ENCODE data around the gene LSAMP.

Gene LSAMP

DNA sequence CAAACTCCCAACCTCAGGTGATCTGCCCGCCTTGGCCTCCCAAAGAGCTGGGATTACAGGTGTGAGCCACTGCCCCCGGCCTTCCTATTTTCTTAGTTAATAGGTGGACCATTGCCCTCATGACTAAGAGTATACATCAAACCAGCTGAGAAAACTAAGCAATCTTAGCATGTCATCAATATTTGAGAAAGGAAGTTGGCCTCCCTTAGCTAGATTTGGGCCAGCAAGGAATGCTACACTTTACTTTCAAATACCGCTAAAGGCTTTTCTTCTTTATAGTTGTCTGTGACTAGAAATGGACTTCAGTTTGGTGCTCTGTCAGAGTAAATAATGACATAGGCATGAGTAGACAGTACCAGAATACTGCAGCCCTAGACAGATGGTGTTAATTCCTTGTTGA is 622.7 kb downstream of the LSAMP start:
- Histone ChIP-seq H3K4me1 (ENCODE audit: control insufficient read depth, insufficient read depth, low read length) (peaks cover 5% of the 10 kb centered on the region), H3K4me3 (ENCODE audit: low read length) (no peak overlapping the region), H3K9ac (ENCODE audit: low read length) (no peak overlapping the region), H3K27me3 (ENCODE audit: control insufficient read depth, insufficient read depth, low read length) (no peaks in the 10 kb centered on the region), H3K9me3 (ENCODE audit: control insufficient read depth, low read length) (no peaks in the 10 kb centered on the region), H3K36me3 (ENCODE audit: control insufficient read depth, insufficient read depth, low read length) (no peaks in the 10 kb centered on the region)

DNA sequence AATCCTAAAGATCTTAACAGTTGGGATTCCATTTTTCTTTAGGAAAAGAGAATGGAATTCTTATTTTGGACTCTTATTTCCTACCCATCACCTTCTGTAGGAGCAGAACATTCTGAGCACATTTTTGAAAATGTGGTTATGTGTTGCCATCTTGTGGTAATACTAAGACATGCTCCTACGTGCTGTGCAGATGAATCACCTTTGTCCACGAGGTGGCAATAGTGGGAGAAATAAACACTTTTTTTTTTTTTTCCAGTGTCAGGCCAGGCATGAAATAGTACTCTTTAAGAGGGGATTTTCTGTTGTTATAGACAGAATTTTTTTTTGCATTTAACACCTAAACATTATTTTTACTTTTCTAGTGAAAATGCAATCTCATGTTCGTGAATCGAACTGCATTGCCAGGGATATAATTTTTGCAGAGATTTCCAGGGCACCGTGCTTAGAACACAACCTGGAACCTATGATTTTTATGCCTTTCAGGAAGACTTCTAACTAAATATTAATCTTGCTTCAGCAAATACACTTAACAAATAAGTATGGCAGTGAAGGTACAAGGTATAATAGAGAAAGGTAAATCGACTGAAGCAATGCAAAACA is 625.4 kb downstream of the LSAMP start:
- H3K4me3 ChIP-seq (ENCODE audit: low read length): no peak overlapping the region
- H3K4me1 ChIP-seq (ENCODE audit: control insufficient read depth, insufficient read depth, low read length): peaks cover 5% of the 10 kb centered on the region
- H3K9ac ChIP-seq (ENCODE audit: low read length): no peak overlapping the region
- no peaks in the 10 kb centered on the region for H3K9me3 ChIP-seq (ENCODE audit: control insufficient read depth, low read length)
- H3K27me3 ChIP-seq (ENCODE audit: control insufficient read depth, insufficient read depth, low read length): no peaks in the 10 kb centered on the region
- no peaks in the 10 kb centered on the region for H3K36me3 ChIP-seq (ENCODE audit: control insufficient read depth, insufficient read depth, low read length)

DNA sequence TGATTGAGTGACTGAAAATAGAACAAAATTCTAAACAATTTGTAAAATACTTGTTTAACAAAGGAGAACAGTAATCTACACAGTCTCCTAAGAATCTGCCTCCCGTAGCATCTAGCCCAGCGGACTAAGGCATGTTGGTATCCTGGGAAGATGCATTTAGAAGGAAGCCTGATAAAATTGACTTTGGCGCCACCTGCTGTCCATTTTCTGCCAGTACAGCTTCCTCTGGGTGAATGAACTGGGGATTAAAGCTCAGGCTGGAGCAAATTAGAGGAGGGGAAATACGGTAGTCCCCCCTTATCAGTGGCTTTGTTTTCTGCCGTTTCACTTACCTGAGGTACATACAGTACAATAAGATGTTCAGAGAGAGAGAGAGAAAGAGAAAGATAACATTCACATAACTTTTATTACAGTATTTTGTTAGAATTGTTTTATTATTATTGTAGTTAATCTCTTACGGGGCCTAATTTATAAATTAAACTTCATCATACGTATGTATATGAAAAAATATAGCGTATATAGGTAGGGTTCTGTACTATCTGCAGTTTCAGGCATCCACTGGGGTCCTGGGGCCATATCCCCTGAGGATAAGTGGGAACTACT is 630.4 kb downstream of the LSAMP start:
- no peak overlapping the region for H3K4me3 ChIP-seq (ENCODE audit: low read length)
- no peaks in the 10 kb centered on the region for H3K36me3 ChIP-seq (ENCODE audit: control insufficient read depth, insufficient read depth, low read length)
- no peaks in the 10 kb centered on the region for H3K27me3 ChIP-seq (ENCODE audit: control insufficient read depth, insufficient read depth, low read length)
- H3K9ac ChIP-seq (ENCODE audit: low read length): no peak overlapping the region
- no peaks in the 10 kb centered on the region for H3K4me1 ChIP-seq (ENCODE audit: control insufficient read depth, insufficient read depth, low read length)
- H3K9me3 ChIP-seq (ENCODE audit: control insufficient read depth, low read length): no peaks in the 10 kb centered on the region

DNA sequence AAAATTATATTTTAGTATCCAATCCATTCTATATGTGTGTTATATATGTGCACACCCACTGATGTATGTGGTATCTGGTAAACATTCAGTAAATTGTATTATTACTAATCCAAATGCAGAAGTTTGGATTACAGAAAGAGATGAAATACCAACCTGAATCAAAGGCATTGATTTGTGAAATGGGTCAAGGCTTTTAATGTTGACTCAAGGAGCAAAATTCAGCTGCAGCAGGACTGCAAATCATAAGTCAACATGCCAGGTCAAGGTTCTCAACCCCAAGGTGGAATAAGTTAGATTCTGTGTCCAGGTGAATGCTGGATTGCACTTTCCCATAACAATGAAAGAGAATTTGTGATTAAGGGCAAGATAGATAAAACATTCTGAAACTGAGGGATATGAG is 631.3 kb downstream of the LSAMP start:
- Histone ChIP-seq H3K4me3 (ENCODE audit: low read length) (no peak overlapping the region), H3K9me3 (ENCODE audit: control insufficient read depth, low read length) (no peaks in the 10 kb centered on the region), H3K9ac (ENCODE audit: low read length) (no peak overlapping the region), H3K27me3 (ENCODE audit: control insufficient read depth, insufficient read depth, low read length) (no peaks in the 10 kb centered on the region), H3K4me1 (ENCODE audit: control insufficient read depth, insufficient read depth, low read length) (no peaks in the 10 kb centered on the region), H3K36me3 (ENCODE audit: control insufficient read depth, insufficient read depth, low read length) (no peaks in the 10 kb centered on the region)

DNA sequence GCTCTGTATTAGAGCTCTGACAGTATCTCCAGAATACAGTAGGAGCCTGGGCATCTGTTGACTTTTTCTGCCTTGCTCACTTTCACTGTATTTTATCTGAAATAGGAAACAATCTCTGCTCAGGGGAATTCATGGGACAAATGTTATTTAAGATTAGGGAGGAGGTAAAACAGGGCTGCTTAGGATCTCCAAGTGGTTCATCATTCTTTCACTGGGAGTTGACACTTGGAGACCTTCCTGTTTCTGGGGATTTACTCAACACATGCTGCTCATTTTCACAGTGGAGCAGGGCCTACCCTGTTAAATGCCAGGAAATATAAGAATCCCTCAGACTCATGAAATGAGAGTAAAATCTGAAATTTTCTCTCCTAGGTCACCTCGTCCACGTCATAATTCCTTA is 636.5 kb downstream of the LSAMP start:
- no peaks in the 10 kb centered on the region for H3K4me1 ChIP-seq (ENCODE audit: control insufficient read depth, insufficient read depth, low read length)
- H3K4me3 ChIP-seq (ENCODE audit: low read length): no peak overlapping the region
- no peak overlapping the region for H3K9ac ChIP-seq (ENCODE audit: low read length)
- H3K9me3 ChIP-seq (ENCODE audit: control insufficient read depth, low read length): no peaks in the 10 kb centered on the region
- H3K27me3 ChIP-seq (ENCODE audit: control insufficient read depth, insufficient read depth, low read length): no peaks in the 10 kb centered on the region
- H3K36me3 ChIP-seq (ENCODE audit: control insufficient read depth, insufficient read depth, low read length): no peaks in the 10 kb centered on the region

DNA sequence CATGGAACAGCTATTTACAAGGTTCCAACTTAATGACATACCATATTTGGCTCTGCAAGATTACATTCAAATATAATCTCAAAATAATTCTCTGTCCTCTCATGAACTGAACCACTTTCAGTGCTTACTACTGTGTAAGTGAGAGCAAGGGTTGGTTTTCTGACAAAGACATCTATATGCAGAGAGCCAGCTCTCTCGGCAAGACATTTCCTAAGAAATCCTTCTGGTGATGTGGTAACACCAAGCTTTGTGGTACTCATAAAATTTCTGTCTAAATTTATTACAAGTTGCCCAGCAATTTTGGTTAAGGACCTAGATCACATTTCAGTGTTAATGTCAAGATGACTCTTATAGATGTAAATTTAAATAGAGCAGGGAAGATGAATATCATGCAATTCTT is 637.0 kb downstream of the LSAMP start:
- H3K27me3 ChIP-seq (ENCODE audit: control insufficient read depth, insufficient read depth, low read length): no peaks in the 10 kb centered on the region
- H3K9ac ChIP-seq (ENCODE audit: low read length): no peak overlapping the region
- no peaks in the 10 kb centered on the region for H3K4me1 ChIP-seq (ENCODE audit: control insufficient read depth, insufficient read depth, low read length)
- no peaks in the 10 kb centered on the region for H3K9me3 ChIP-seq (ENCODE audit: control insufficient read depth, low read length)
- H3K36me3 ChIP-seq (ENCODE audit: control insufficient read depth, insufficient read depth, low read length): no peaks in the 10 kb centered on the region
- no peak overlapping the region for H3K4me3 ChIP-seq (ENCODE audit: low read length)

DNA sequence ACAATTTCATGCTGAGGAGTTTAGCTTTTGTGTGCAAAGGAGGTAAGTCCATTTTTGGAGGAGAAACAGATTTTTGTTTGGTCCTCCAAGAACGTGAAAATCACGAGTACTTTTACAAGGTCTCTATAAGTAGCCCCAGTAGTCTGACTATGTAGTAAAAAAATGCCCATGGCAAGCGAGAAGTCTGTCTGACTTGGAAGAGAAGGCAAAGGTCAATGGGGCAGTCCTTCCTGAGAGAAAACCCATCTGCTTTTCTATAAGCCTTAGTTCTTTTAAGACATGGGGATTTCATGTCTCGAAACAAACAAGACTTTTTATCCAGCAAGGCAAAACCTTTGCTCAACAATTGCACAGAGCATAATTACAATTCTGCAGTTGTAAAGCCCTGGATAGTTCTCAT is 638.8 kb downstream of the LSAMP start:
- Histone ChIP-seq H3K4me3 (ENCODE audit: low read length) (no peak overlapping the region), H3K4me1 (ENCODE audit: control insufficient read depth, insufficient read depth, low read length) (no peaks in the 10 kb centered on the region), H3K36me3 (ENCODE audit: control insufficient read depth, insufficient read depth, low read length) (no peaks in the 10 kb centered on the region), H3K27me3 (ENCODE audit: control insufficient read depth, insufficient read depth, low read length) (no peaks in the 10 kb centered on the region), H3K9me3 (ENCODE audit: control insufficient read depth, low read length) (no peaks in the 10 kb centered on the region), H3K9ac (ENCODE audit: low read length) (no peak overlapping the region)

DNA sequence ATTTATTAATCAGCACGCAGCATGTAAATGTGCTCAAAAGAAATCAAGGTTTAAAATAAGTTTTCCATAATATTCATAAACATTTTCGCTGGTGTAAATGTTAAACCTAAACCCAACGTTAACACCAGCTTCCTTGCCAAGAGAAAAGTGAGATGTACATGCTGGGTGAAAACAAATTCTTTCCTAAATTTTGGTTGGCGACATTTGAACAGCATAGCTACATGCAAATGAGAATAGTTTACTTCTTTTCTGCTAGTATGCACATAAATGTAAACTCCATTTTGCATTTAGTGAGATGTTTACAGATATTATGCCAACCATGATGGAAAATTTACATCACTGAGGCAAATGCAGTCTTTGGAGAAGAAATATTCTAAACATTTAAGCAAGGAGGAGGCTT is 639.8 kb downstream of the LSAMP start:
- Histone ChIP-seq H3K4me3 (ENCODE audit: low read length) (no peak overlapping the region), H3K4me1 (ENCODE audit: control insufficient read depth, insufficient read depth, low read length) (no peaks in the 10 kb centered on the region), H3K9me3 (ENCODE audit: control insufficient read depth, low read length) (no peaks in the 10 kb centered on the region), H3K9ac (ENCODE audit: low read length) (no peak overlapping the region), H3K27me3 (ENCODE audit: control insufficient read depth, insufficient read depth, low read length) (no peaks in the 10 kb centered on the region), H3K36me3 (ENCODE audit: control insufficient read depth, insufficient read depth, low read length) (no peaks in the 10 kb centered on the region)

DNA sequence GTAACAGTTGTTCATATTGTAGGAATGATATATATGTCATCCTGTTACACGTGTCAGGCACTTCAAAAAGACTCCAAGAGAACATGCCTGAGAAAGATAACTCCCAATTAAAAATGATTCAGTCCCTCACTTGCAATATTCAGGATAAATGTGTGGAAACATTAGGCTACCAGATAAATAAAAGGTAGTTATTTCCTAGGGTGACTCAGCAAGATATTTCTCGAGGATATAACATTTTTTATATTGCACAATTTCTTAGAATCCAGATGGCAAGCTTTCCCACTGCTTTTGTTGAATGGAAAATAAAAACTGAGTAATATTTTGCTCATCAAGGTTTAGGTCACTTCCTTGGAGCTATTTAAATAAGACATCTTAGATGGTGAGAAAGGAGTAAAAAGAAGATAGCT is 640.6 kb downstream of the LSAMP start:
- Histone ChIP-seq H3K9ac (ENCODE audit: low read length) (no peak overlapping the region), H3K4me3 (ENCODE audit: low read length) (no peak overlapping the region), H3K9me3 (ENCODE audit: control insufficient read depth, low read length) (no peaks in the 10 kb centered on the region), H3K4me1 (ENCODE audit: control insufficient read depth, insufficient read depth, low read length) (no peaks in the 10 kb centered on the region), H3K27me3 (ENCODE audit: control insufficient read depth, insufficient read depth, low read length) (no peaks in the 10 kb centered on the region), H3K36me3 (ENCODE audit: control insufficient read depth, insufficient read depth, low read length) (no peaks in the 10 kb centered on the region)

DNA sequence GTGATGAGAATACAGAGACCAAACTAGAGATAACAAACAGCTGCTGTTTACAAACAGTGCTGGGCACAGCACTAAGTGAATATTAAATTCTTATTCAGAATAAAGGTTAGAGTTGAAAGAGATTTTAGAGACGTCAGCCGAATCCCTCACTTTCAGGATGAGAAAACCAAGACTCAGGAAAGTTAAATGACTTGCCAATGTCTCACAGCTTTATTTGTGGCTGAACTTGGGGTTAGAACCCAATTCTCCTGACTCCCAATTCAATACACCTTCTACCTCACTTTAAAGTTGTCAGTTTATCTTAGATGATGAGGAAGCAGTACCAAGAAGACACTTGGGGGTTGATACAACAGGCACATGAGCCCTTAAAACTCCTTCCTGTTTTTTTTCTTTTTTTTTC is 641.1 kb downstream of the LSAMP start:
- Histone ChIP-seq H3K4me3 (ENCODE audit: low read length) (no peak overlapping the region), H3K36me3 (ENCODE audit: control insufficient read depth, insufficient read depth, low read length) (no peaks in the 10 kb centered on the region), H3K4me1 (ENCODE audit: control insufficient read depth, insufficient read depth, low read length) (no peaks in the 10 kb centered on the region), H3K9me3 (ENCODE audit: control insufficient read depth, low read length) (no peaks in the 10 kb centered on the region), H3K9ac (ENCODE audit: low read length) (no peak overlapping the region), H3K27me3 (ENCODE audit: control insufficient read depth, insufficient read depth, low read length) (no peaks in the 10 kb centered on the region)

DNA sequence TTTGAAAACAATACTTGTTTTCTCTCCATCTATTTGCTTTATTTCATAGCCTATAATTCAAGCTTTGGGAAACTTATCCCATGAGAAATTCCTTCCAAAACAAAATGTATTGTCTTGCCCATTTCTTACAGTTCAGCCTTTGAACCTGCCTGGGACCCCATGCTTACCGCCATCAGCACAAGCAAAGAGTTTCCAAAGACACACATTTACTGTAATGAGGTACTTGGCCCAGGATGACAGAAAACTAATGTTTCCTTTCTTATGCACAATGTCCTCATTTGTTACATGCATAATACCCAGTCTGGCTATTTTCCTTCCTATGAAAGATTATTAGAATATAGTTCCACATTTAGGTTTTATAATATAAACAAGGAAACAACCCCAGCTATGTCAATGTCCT is 641.6 kb downstream of the LSAMP start:
- Histone ChIP-seq H3K36me3 (ENCODE audit: control insufficient read depth, insufficient read depth, low read length) (no peaks in the 10 kb centered on the region), H3K9ac (ENCODE audit: low read length) (no peak overlapping the region), H3K4me3 (ENCODE audit: low read length) (no peak overlapping the region), H3K9me3 (ENCODE audit: control insufficient read depth, low read length) (no peaks in the 10 kb centered on the region), H3K27me3 (ENCODE audit: control insufficient read depth, insufficient read depth, low read length) (no peaks in the 10 kb centered on the region), H3K4me1 (ENCODE audit: control insufficient read depth, insufficient read depth, low read length) (no peaks in the 10 kb centered on the region)

DNA sequence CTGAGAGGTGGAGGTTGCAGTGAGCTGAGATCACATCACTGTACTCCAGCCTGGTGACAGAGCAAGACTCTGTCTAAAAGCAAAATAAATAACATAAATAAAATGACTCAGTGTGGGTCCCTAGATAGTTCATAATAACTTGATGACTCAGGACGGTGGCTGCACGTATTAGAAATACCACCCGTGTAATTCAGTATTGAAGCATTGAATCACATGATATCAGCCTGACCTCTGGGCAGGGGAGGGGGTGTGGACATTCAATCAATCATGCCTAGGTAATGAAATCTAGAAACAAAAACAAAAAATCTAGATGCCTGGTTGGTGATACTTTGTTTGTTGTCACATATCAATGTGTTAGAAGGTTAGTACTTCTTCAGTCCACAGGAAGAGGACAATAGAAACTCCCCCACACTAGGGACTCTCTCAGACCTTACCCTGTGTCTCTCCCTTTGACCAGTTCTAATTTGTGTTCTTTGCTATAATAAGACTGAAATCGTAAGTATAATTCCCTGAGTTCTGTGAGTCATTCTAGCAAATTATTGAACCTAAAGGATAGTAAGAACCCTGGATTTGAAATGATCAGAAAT is 644.7 kb downstream of the LSAMP start:
- Histone ChIP-seq H3K9ac (ENCODE audit: low read length) (no peak overlapping the region), H3K9me3 (ENCODE audit: control insufficient read depth, low read length) (no peaks in the 10 kb centered on the region), H3K36me3 (ENCODE audit: control insufficient read depth, insufficient read depth, low read length) (no peaks in the 10 kb centered on the region), H3K4me1 (ENCODE audit: control insufficient read depth, insufficient read depth, low read length) (no peaks in the 10 kb centered on the region), H3K27me3 (ENCODE audit: control insufficient read depth, insufficient read depth, low read length) (no peaks in the 10 kb centered on the region), H3K4me3 (ENCODE audit: low read length) (no peak overlapping the region)
